ENCODE measurements around the gene DEFB115.
"Not testable (repeated sequence)": the region's sequence is repeated elsewhere in the genome, so short reads cannot be mapped to it uniquely, and the experiment has no call there.

The DEFB115 gene

GRCh38 chr20:31257364-31257763 lies at the start of gene DEFB115:
Gene DEFB115 (plus strand): TSS chr20:31257664. CDS start chr20:31257664, 0 bp downstream.
- no peak for TF ChIP-seq POLR2A (IDR thresholded peaks at IDR 0.05; ENCODE audit: low read depth, low read length)
- DNase-seq (ENCODE audit: insufficient read length, low spot score) (no peak), FAIRE-seq (no peak)

GRCh38 chr20:31236953-31237352 lies 20.5 kb upstream of the DEFB115 start:
- TF ChIP-seq POLR2A (IDR thresholded peaks at IDR 0.05; ENCODE audit: low read depth, low read length), result no peak
- no peak for FAIRE-seq
- no peak for DNase-seq (ENCODE audit: insufficient read length, low spot score)

- DNase-seq (ENCODE audit: insufficient read length, low spot score) (no peak), FAIRE-seq (no peak)
- no peak for TF ChIP-seq POLR2A (IDR thresholded peaks at IDR 0.05; ENCODE audit: low read depth, low read length)
These were observed 19.7 kb upstream of the DEFB115 start for GRCh38 chr20:31237763-31238162.

GRCh38 chr20:31239139-31239538 lies 18.3 kb upstream of the DEFB115 start:
- no peak for FAIRE-seq
- TF ChIP-seq POLR2A (IDR thresholded peaks at IDR 0.05; ENCODE audit: low read depth, low read length), result no peak
- DNase-seq (ENCODE audit: insufficient read length, low spot score), result no peak

- no peak for FAIRE-seq
- no peak for TF ChIP-seq POLR2A (IDR thresholded peaks at IDR 0.05; ENCODE audit: low read depth, low read length)
- DNase-seq (ENCODE audit: insufficient read length, low spot score), result no peak
These were observed 505 bp upstream of the DEFB115 start for GRCh38 chr20:31256959-31257358.

- no peak for DNase-seq (ENCODE audit: insufficient read length, low spot score)
- FAIRE-seq, result no peak
- no peak for TF ChIP-seq POLR2A (IDR thresholded peaks at IDR 0.05; ENCODE audit: low read depth, low read length)
These were observed 3.0 kb downstream of the DEFB115 start for GRCh38 chr20:31260326-31260932.

DNA sequence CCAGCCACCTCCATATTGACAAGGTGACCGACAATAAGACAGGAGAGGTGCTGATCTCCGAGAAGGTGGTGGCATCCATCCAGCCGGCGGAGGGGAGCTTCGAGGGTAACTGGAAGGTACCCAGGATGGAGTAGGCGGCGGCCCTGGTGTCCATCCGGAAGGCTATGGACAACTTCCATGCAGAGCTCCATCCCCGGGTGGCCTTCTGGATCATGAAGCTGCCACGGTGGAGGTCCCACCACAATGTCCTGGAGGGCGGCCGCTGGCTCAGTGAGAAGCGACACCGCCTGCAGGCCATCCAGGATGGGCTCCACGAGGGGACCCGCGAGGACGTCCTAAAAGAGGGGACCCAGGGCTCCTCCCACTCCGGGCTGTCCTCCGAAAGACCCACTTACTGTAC lies 17.0 kb downstream of the DEFB115 start:
- no peak for FAIRE-seq
- TF ChIP-seq POLR2A (IDR thresholded peaks at IDR 0.05; ENCODE audit: low read depth, low read length), result no peak
- DNase-seq (ENCODE audit: insufficient read length, low spot score), result no peak

DNA sequence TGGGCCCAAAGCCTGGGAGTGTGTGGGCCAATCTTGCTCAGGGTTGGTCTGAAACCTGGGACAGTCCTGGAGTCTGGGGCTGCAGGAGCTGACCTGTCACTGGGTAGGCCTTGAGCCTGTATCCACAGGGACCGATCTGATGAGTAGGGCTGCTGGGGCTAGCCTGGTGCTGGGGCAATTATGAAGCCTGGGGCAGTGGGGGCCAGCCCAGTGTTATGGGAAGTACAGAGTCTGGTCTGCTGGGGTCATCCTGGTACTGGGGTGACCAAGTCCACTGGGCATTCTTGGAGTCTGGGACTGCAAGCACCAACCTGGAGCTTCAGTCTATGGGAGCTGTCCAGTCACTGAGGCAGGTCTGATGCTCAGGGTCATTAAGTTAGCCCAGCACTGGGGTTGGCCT lies 20.7 kb downstream of the DEFB115 start:
- no peak for DNase-seq (ENCODE audit: insufficient read length, low spot score)
- no peak for FAIRE-seq
- TF ChIP-seq POLR2A (IDR thresholded peaks at IDR 0.05; ENCODE audit: low read depth, low read length), result no peak

DNA sequence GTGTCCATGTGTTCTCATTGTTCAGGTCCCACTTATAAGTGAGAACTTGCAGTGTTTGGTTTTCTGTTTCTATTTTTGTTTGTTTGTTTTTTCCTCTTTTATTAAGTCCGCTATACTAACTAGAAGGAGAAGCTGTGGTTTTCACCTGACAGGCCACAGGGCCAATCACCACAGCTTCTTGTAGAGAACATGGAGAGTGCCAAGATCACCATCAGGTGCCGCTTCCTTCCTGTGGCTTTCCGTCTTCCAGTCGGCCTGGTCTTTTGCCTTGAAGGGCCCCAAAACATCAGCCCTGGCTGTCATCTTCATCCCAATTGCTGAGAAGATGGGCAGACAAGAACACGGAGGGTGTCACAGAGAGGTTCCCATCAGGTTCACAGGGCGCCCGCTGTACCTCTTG lies 27.5 kb downstream of the DEFB115 start:
- not testable (repeated sequence) for FAIRE-seq; DNase-seq (ENCODE audit: insufficient read length, low spot score)

GRCh38 chr20:31308535-31309162 lies 51.2 kb downstream of the DEFB115 start, which contains the start of gene DEFB116:
Gene DEFB116 (minus strand): TSS chr20:31308585. CDS start chr20:31308585, 0 bp downstream.
- FAIRE-seq, result no peak
- TF ChIP-seq POLR2A (IDR thresholded peaks at IDR 0.05; ENCODE audit: low read depth, low read length), result no peak
- DNase-seq (ENCODE audit: insufficient read length, low spot score), result no peak
